ENCODE data around the gene TSBP1.

DNA sequence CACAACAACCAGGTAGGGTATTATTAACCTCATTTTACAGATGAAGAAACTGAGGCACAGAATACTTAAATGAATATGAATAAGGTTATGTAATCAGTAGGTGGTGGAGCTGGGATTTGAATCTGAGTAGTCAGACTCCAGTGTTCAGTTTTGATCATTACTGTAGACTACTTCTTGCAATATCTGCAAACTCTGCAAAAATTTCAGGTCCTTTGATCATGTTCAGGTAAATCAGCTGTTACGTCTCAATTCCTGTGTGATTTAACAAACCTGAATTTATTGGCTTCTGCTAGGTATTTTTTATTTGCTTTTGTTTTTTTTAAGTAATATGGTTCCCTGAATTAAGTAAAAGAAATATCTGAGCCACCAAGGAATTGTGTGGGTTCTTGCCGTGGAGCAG, 77.1 kb downstream of the TSBP1 start:
- TF ChIP-seq, protein P1, sequence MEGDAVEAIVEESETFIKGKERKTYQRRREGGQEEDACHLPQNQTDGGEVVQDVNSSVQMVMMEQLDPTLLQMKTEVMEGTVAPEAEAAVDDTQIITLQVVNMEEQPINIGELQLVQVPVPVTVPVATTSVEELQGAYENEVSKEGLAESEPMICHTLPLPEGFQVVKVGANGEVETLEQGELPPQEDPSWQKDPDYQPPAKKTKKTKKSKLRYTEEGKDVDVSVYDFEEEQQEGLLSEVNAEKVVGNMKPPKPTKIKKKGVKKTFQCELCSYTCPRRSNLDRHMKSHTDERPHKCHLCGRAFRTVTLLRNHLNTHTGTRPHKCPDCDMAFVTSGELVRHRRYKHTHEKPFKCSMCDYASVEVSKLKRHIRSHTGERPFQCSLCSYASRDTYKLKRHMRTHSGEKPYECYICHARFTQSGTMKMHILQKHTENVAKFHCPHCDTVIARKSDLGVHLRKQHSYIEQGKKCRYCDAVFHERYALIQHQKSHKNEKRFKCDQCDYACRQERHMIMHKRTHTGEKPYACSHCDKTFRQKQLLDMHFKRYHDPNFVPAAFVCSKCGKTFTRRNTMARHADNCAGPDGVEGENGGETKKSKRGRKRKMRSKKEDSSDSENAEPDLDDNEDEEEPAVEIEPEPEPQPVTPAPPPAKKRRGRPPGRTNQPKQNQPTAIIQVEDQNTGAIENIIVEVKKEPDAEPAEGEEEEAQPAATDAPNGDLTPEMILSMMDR (conservative IDR thresholded peaks at IDR 0.05; ENCODE audit: low read length) = no peak
- TF ChIP-seq EZH2phosphoT487 (IDR thresholded peaks at IDR 0.05; ENCODE audit: borderline replicate concordance, low read depth, low read length) = no peak
